G401 (cell line): ENCODE data around the gene STEAP2. TPM values are rescaled to one million over a fixed set of nuclear protein-coding genes. Genes with fewer than 3 reads are reported as not detected.

Experiments
- DNase-seq: peaks from one replicate; pipeline ENCODE4 v3.0.0-alpha.2; 2015; ENCODE audit warnings: low spot score
- in situ Hi-C: cut with HindIII; loops from 2 replicates; pipeline ENCODE4 v1.10.0; 2016; ENCODE audit warnings: low sequenced_read_pairs, mixed read lengths
- total RNA-seq: library from RNA; depleted of rRNA; stranded (reverse); fragments of >200 nt; shearing (Covaris generic); gene quantifications from 2 replicates; pipeline ENCODE4 v1.2.3, GENCODE V29; 2014; rRNA removed

STEAP2 gene
- total RNA-seq, 1 experiment from 2014 or later, result 0.10 TPM

- in situ Hi-C loops, result no loop called here
- no peak for DNase-seq
Measured at GRCh38 chr7:90256778-90257177, 45.2 kb downstream of the STEAP2 start.

DNA sequence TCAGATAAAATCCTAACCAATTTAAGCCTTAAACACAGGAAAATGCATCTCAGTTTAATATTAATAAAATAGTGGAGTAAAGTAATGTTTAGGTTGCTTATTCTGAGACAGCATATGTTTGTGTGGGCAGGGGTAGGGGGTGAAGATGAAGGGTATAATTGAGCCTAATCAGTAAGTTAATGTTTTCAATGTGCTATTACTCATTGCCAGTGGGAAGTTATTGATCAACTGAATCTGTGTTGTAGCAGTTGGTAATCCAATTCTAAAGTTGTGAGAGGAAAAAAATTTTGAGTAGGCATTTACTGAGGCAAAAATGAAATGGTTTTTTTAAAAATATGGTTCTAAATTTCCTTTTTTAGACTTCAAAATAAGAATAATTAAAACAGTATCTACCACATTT, 49.9 kb downstream of the STEAP2 start:
- no peak for DNase-seq
- in situ Hi-C loops, result no loop called here

GRCh38 chr7:90262438-90262837, 50.9 kb downstream of the STEAP2 start:
- in situ Hi-C loops, result no loop called here
- peak; percentile 44 for DNase-seq

DNA sequence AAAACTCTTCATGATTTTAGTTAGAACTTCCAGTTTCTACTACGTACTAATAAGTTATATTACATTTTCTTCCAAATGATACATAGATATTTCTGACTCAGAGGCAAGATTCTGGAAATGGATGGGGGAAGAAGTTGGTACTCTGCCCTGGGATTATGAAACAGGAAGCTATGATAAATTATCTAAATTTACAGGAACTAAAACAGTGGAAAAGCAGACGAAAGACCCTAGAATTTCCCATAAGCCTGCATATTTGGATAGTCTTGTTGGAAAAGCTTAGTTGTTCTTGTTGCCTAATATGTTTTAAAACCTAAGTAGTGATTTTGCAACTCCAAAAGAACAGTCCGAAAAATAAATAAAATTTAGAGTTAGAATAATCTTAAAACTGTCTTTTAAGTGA, 55.3 kb downstream of the STEAP2 start:
- DNase-seq, result no peak
- in situ Hi-C loops, result no loop called here

GRCh38 chr7:90267263-90267858, 55.8 kb downstream of the STEAP2 start:
- no peak for DNase-seq
- in situ Hi-C loops, result no loop called here

DNA sequence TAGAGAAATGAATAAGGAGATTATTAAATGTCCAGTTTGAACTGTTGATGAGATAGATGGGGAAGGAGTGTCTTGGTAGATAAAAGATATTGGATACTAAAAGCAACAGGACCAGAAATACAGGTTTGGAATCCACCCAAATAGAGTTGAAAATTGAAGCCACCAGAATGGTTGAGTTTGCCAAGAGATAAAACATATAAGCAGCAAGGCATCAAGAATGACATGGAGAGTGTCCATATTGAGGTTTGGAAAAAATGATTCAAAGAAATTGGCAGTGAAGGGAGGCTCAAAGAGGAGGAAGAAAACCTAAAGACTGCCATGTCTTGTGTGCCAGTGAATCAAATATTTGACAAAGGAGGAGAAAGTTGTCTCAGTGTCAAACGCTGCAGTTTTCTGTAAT, 57.6 kb downstream of the STEAP2 start:
- DNase-seq, result no peak
- in situ Hi-C loops, result no loop called here

- in situ Hi-C loops, result no loop called here
- DNase-seq, result no peak
Measured at GRCh38 chr7:90270431-90271178, 59.1 kb downstream of the STEAP2 start.

- in situ Hi-C loops, result no loop called here
- no peak for DNase-seq
Measured at GRCh38 chr7:90271753-90272152, 60.2 kb downstream of the STEAP2 start.

- no peak for DNase-seq
- in situ Hi-C loops, result no loop called here
Measured at GRCh38 chr7:90272242-90272641, 60.7 kb downstream of the STEAP2 start.

- in situ Hi-C loops, result no loop called here
- no peak for DNase-seq
Measured at GRCh38 chr7:90274161-90274560, 62.6 kb downstream of the STEAP2 start.

GRCh38 chr7:90276033-90276728, 64.6 kb downstream of the STEAP2 start:
- in situ Hi-C loops, result no loop called here
- no peak for DNase-seq

Other genes starting within 250 kb of the STEAP2 start
- not detected in 2 replicates for gene STEAP1, start 57.3 kb upstream of the STEAP2 start, total RNA-seq
- gene CFAP69, start 33.4 kb downstream of the STEAP2 start, total RNA-seq, result 1.4 and 3.3 TPM in 2 replicates
- not detected in 2 replicates for gene FAM237B, start 109.6 kb downstream of the STEAP2 start, total RNA-seq
- gene GTPBP10, start 135.0 kb downstream of the STEAP2 start, total RNA-seq, result 9.0 and 15.0 TPM in 2 replicates
- 20.1 and 22.8 TPM in 2 replicates for gene CLDN12, start 191.7 kb downstream of the STEAP2 start, total RNA-seq